HG02642 (cell line): ENCODE measurements around the gene OR10H2.
"Not testable (repeated sequence)": the region's sequence is repeated elsewhere in the genome, so short reads cannot be mapped to it uniquely, and the experiment has no call there.

Experiments used
- ATAC-seq: cut with Tn5 transposase; IDR thresholded peaks from one replicate; pipeline ENCODE4 v1.9.1; 2021; ENCODE audit warnings: mild to moderate bottlenecking; ENCODE audit not compliant: unreplicated experiment, poor library complexity

Gene OR10H2

GRCh38 chr19:15759962-15760565 is 32.2 kb downstream of the OR10H2 start:
- no peak for ATAC-seq

GRCh38 chr19:15769586-15769985 is 41.8 kb downstream of the OR10H2 start:
- no peak for ATAC-seq

GRCh38 chr19:15774159-15774558 is 46.3 kb downstream of the OR10H2 start:
- ATAC-seq, result not testable (repeated sequence)

GRCh38 chr19:15775249-15775648 is 47.4 kb downstream of the OR10H2 start:
- ATAC-seq, result no peak

GRCh38 chr19:15776264-15776663 is 48.4 kb downstream of the OR10H2 start:
- ATAC-seq, result no peak

- ATAC-seq, result no peak
Observed at GRCh38 chr19:15776991-15777970, 49.5 kb downstream of the OR10H2 start.
